Anterior cingulate cortex (tissue), 58 donors: ENCODE data around the gene HDAC10.

ENCODE experiments used
- DNase-seq, 58 donors: peaks; one replicate each; lab custom pipeline; 2025; lab: John Stamatoyannopoulos, UW

Gene HDAC10, protein sequence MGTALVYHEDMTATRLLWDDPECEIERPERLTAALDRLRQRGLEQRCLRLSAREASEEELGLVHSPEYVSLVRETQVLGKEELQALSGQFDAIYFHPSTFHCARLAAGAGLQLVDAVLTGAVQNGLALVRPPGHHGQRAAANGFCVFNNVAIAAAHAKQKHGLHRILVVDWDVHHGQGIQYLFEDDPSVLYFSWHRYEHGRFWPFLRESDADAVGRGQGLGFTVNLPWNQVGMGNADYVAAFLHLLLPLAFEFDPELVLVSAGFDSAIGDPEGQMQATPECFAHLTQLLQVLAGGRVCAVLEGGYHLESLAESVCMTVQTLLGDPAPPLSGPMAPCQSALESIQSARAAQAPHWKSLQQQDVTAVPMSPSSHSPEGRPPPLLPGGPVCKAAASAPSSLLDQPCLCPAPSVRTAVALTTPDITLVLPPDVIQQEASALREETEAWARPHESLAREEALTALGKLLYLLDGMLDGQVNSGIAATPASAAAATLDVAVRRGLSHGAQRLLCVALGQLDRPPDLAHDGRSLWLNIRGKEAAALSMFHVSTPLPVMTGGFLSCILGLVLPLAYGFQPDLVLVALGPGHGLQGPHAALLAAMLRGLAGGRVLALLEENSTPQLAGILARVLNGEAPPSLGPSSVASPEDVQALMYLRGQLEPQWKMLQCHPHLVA

GRCh38 chr22:50250555-50251476, at the start of gene HDAC10:
Gene HDAC10, minus strand, starts transcription at chr22:50251265. Its CDS starts 233 bp downstream, at chr22:50251032.
- peak in 14 of 58 donors; percentile 20 to 63 (median 42) for DNase-seq

GRCh38 chr22:50300620-50301257, 49.7 kb upstream of the HDAC10 start:
- DNase-seq: no peak

GRCh38 chr22:50299785-50300619, 48.9 kb upstream of the HDAC10 start:
- no peak for DNase-seq

- DNase-seq: peak in 8 of 58 donors; percentile 7 to 38 (median 26)
Observed at GRCh38 chr22:50298937-50299784, 48.1 kb upstream of the HDAC10 start.

DNA sequence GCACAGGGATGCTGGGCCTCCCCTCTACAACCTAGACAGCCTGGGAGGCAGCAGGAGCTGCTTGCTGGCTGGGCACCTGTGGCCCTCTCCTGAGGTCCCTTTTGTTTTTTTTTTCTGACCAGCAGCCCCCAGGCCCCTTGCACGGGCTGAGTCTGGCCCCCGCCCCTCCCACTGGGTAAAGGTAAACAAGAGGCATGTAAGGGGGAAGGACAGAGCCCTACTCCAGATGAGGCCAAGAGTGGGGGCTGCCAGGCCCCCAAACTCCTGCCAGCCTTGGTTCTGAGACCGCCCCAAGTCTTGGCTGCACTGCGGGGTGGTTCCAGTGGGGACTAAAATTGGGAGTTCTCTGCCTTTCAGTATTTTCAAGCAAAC, 47.2 kb upstream of the HDAC10 start:
- DNase-seq: no peak

GRCh38 chr22:50297510-50298265, 46.6 kb upstream of the HDAC10 start:
- DNase-seq: no peak

DNA sequence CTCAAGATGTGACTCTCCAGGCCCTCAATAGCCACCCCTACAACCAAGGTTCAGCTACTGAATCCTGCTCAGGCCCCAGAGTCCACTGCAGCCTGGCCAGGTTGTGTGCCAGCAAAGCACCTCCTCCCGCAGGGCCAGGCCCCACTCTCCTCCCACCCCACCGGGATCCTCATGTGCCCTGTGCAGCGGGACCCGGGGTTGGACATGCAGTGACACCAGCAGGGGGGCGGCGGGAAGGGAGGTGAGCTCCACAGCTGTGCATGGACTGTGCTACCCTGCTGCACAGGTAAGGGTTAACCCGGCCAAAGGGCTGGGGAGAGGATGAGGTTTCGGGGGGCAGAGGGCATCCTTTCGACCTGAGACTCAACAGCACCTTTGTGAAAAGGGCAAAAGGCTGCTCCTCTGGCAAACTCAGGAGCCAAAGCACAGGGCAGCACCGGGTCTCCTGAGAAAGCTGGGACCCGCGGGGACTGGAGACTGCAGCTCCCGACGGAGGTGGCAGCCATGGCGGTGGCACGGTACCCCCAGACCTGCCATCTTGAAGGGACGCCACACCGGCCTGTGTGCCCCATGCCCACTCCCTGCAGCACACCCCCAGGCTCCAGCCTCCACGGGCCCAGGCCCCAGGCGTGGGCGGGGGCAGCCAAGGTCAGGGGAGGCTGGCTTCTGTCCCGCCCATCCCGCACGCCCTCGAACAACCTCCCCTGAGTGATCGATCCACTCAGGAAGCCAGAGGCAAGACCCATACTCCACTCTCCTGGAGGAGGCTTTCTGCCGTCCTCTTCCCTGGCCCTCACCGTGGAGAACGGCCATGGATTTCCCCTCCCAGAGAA, 45.8 kb upstream of the HDAC10 start:
- no peak for DNase-seq

DNA sequence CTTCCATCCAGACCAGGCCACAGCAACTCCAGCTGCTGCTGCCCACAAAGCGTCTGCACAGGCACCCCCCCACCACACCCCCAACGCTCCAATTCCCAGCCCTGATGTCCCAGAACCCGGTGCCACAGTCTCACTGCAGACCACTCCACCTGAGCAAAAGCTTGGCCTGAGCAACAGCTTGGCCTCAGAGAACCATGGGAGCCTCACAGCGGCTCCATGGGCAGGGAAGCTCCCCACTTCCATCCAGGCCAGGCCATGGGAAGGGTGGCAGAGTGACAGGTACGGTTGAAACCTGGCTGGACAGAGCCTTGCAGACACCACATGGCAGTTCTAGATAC, 43.2 kb upstream of the HDAC10 start:
- DNase-seq: no peak

- peak in 14 of 58 donors; percentile 15 to 60 (median 36) for DNase-seq
Observed at GRCh38 chr22:50293441-50294318, 42.6 kb upstream of the HDAC10 start.

GRCh38 chr22:50292643-50293440, 41.8 kb upstream of the HDAC10 start:
- no peak for DNase-seq

DNA sequence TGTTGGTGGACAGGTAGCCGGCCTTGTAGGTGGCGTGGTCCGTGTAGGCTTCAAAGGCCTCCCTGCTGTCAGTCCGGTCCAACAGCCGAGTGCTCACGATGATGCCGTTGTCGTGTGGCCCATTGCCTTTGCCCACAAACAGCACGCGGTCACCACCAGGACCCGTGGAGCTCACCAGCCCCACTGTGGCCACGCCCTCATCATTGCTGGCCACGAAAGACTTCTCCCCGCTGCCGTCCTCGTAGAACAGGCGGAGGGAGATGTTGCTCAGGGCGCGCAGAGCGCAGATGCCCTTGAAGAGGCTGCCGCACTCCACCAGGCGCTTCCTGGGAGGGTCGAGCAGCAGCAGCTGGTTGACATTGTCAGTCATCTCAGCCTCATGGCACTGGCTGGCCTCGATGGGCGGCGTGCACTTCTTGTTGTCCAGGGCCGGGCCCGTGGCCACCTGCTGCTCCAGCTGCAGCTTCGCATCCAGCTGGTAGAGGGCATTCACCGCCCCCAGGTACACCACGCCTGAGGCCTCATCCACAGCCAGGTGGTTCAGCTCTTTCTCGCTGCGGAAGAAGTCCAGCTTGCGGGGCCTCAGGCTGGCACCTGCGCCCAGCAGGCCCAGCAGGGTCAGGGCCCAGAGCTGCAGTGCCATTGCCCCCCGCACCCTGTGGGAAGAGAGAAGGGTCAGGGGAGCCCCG, 39.0 kb upstream of the HDAC10 start:
- DNase-seq: no peak

- DNase-seq: peak in 3 of 58 donors; percentile 23 to 40 (median 39)
Observed at GRCh38 chr22:50289151-50289941, 38.3 kb upstream of the HDAC10 start.

GRCh38 chr22:50287731-50288130, 36.7 kb upstream of the HDAC10 start:
- no peak for DNase-seq
